Retinal pigment epithelial cell (primary cell): Measurements from ENCODE around the gene SMARCC1.
A peak's percentile ranks its signal among the peaks of the same experiment; 100 is the strongest.

Experiments used
- DNase-seq: peaks from one replicate; pipeline ENCODE4 v3.0.0-alpha.2; 2010; ENCODE audit warnings: low read depth
- H3K4me3 ChIP-seq: 2 replicates; pipeline ENCODE4 v1.5.1; 2011; ENCODE audit warnings: mild to moderate bottlenecking, low read length, control low read depth, moderate library complexity
- TF ChIP-seq, protein P1 (sequence below): conservative IDR thresholded peaks from 2 replicates; pipeline ENCODE4 v1.5.1; 2011; ENCODE audit warnings: low read depth, low read length, control low read depth, inconsistent platforms

The SMARCC1 gene

GRCh38 chr3:47536221-47536891 lies 245.3 kb downstream of the SMARCC1 start:
- H3K4me3 ChIP-seq, result no peak overlapping the region
- TF ChIP-seq, protein P1, sequence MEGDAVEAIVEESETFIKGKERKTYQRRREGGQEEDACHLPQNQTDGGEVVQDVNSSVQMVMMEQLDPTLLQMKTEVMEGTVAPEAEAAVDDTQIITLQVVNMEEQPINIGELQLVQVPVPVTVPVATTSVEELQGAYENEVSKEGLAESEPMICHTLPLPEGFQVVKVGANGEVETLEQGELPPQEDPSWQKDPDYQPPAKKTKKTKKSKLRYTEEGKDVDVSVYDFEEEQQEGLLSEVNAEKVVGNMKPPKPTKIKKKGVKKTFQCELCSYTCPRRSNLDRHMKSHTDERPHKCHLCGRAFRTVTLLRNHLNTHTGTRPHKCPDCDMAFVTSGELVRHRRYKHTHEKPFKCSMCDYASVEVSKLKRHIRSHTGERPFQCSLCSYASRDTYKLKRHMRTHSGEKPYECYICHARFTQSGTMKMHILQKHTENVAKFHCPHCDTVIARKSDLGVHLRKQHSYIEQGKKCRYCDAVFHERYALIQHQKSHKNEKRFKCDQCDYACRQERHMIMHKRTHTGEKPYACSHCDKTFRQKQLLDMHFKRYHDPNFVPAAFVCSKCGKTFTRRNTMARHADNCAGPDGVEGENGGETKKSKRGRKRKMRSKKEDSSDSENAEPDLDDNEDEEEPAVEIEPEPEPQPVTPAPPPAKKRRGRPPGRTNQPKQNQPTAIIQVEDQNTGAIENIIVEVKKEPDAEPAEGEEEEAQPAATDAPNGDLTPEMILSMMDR, result no peak
- DNase-seq, result peak; percentile 66
